ENCODE results near the gene NAA10. TPM values are rescaled to one million over a fixed set of nuclear protein-coding genes. Genes with fewer than 3 reads are reported as not detected.

NAA10 gene
- total RNA-seq, 8 experiments from 2014 or later: 48.3 to 121 (median 71.4) TPM

GRCh38 chrX:153971124-153971449 lies 36.2 kb upstream of the NAA10 start:
- in situ Hi-C loops (cut with MboI; ENCODE audit: low pct_unique_long_range_greater_than_20kb in 2 of 9, low sequenced_read_pairs in 9 of 9, unreplicated experiment in 9 of 9): no loop called here
- ATAC-seq (replicated peaks in 6 of 8): peak; percentile 22 to 50 (median 29)
- H3K4me3 ChIP-seq: peak overlapping the region; percentile 84 to 94 (median 92)
- peaks cover 33 to 36% of the 10 kb centered on the region in 2 donors for H3K4me1 ChIP-seq (replicated peaks in 1 of 2)
- H3K27ac ChIP-seq: peak overlapping the region; percentile 99 to 100
- 0% methylated on average over 8 of the region's 34 CpGs; no CpG with 5 or more reads in 9 of the 10 experiments for WGBS, 10 experiments

DNA sequence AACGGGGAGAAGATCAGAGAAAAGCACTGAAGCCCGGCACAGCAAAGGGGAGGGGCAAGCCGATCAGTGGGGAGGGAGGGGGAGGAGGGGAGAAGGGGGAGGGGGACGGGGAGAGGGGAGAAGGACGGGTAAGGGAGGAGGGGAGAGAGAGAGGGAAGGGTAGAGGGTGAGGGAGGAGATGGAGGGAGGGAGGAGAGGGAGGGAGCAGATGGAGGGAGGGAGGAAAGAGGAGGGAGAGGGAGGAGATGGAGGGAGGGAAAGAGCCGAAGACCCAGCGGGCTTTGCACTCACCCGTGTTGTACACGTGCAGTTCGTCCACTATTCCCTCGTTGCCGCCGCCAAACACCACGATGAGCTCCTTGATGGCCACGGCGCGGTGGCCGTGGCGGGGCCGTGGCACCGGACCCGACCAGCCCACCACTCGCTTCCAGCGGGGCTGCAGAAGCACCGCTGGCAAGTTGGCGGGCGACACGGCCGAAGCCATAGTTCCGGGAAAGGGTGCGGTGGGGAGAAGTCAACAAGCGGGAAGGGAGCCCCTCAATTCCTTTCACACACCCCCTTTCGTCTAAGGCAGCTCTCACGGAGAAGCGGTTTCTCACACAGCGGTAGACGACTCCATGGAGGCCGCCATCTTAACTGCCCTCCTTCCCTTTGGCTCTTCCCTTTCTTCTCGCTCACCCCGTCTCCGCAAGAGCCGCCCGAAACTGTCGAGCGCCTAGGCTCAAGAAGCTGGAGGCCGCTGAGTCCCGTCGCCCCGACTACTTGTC lies 35.7 kb upstream of the NAA10 start:
- Histone ChIP-seq H3K27ac (peak overlapping the region; percentile 99 to 100), H3K4me3 (peak overlapping the region; percentile 84 to 94 (median 92)), H3K4me1 (replicated peaks in 1 of 2) (peaks cover 36 to 37% of the 10 kb centered on the region in 2 donors)
- in situ Hi-C loops (cut with MboI; ENCODE audit: low pct_unique_long_range_greater_than_20kb in 2 of 9, low sequenced_read_pairs in 9 of 9, unreplicated experiment in 9 of 9): no loop called here
- ATAC-seq (replicated peaks in 6 of 8): peak; percentile 1 to 20 (median 8)
- no CpG with 5 or more reads among the region's 49 CpGs for WGBS, 10 experiments

- WGBS, 10 experiments: 22% methylated on average over 3 of the region's 26 CpGs; no CpG with 5 or more reads in 9 of the 10 experiments
- ATAC-seq (replicated peaks in 6 of 8): peak in 5 of 8 experiments; percentile 8 to 18 (median 11)
- Histone ChIP-seq H3K4me3 (peak overlapping the region; percentile 84 to 94 (median 92)), H3K4me1 (replicated peaks in 1 of 2) (peaks cover 36 to 37% of the 10 kb centered on the region in 2 donors), H3K27ac (peak overlapping the region; percentile 87 to 92)
- in situ Hi-C loops (cut with MboI; ENCODE audit: low pct_unique_long_range_greater_than_20kb in 2 of 9, low sequenced_read_pairs in 9 of 9, unreplicated experiment in 9 of 9): no loop called here
Observed at GRCh38 chrX:153969904-153970356, 35.1 kb upstream of the NAA10 start.

DNA sequence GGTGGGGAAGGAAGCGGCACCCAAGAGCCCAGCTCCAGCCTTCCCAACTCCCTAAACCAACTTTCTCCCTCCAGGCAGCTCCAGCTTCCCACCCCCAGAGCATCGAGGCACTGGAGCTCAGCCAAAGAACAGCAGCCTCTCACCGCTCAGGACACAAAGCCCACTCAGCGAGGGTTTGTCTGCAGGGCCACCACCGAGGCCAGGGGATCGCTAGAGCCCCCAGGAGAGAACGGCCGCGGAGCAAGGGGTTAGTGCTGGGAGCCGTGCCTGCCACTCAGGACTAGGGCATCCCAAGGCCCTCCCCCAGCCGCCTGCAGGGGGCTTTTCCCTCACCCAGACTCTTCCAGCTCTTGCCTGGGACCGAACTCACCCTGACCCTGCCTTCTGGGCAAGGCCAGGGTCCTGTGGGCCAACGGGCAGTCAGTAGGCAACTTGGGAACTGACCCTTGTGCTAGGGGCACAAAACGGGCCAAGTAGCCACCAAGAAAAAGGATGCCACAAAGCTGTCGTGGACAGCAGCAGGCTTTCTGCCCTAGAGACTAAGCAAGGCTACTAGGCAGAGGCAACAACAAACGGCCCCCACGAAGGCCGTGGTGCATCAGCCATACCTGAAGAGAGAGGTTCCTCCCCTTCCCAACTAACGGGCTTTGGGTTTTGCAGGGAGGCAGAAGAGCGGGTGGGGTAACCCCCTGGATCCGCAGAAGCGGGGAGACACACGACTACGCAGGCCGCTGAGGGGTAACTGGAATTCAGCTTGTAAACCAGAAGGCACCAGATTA lies 34.5 kb upstream of the NAA10 start:
- ATAC-seq (replicated peaks in 6 of 8): no peak
- peak overlapping the region; percentile 84 to 94 (median 92) for H3K4me3 ChIP-seq
- in situ Hi-C loops (cut with MboI; ENCODE audit: low pct_unique_long_range_greater_than_20kb in 2 of 9, low sequenced_read_pairs in 9 of 9, unreplicated experiment in 9 of 9): no loop called here
- 0 to 32% (median 10%) methylated on average over 1 to 12 of the region's 25 CpGs; no CpG with 5 or more reads in 6 of the 10 experiments for WGBS, 10 experiments
- H3K4me1 ChIP-seq (replicated peaks in 1 of 2): peaks cover 33 to 35% of the 10 kb centered on the region in 2 donors
- H3K27ac ChIP-seq: peak overlapping the region; percentile 87 to 92

DNA sequence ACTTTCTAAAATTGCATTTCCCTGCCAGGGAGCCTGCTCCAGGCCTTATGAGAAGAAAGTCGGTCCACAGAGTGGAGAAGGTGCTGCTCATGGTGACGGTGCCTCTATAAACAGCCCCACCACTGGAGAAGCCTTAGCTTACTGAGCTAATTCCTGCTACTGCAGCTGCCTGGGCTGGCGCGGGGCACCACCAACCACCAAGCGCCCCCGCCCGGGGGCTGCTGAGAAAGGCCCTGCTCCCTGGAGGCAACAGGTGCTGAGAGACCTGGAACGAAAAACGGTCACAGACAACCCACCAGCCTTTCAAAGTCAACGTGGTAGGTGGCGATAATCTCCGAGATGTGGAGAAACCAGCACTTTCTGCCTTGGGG lies 33.9 kb upstream of the NAA10 start:
- Histone ChIP-seq H3K4me1 (replicated peaks in 1 of 2) (peaks cover 28 to 30% of the 10 kb centered on the region in 2 donors), H3K27ac (peak overlapping the region in 1 of 2 donors; percentile 55), H3K4me3 (peak overlapping the region; percentile 84 to 94 (median 92))
- no peak for ATAC-seq (replicated peaks in 6 of 8)
- in situ Hi-C loops (cut with MboI; ENCODE audit: low pct_unique_long_range_greater_than_20kb in 2 of 9, low sequenced_read_pairs in 9 of 9, unreplicated experiment in 9 of 9): no loop called here
- 16 to 60% methylated on average over 1 to 8 of the region's 12 CpGs; no CpG with 5 or more reads in 8 of the 10 experiments for WGBS, 10 experiments

DNA sequence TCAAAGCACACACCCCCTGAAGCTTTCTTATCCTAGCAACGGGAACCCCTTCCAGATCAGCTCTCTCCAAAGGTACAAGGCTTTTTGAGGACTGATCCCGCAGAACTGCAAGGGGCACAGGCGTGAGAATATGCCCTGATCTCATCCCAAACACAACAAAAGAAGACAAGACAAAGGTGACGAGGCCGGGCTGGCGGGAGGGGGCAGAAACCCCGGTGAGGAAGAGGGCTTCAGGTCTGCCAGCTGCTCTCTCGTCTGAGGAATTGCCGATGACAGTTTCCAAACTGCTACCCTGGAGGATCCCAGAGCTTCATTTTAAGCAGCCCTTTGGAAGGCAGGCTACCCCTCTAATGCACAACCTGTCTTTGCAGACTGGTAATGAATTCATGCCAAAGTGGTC lies 33.4 kb upstream of the NAA10 start:
- peak overlapping the region in 1 of 2 donors; percentile 55 for H3K27ac ChIP-seq
- in situ Hi-C loops (cut with MboI; ENCODE audit: low pct_unique_long_range_greater_than_20kb in 2 of 9, low sequenced_read_pairs in 9 of 9, unreplicated experiment in 9 of 9): no loop called here
- peaks cover 24 to 25% of the 10 kb centered on the region in 2 donors for H3K4me1 ChIP-seq (replicated peaks in 1 of 2)
- no peak for ATAC-seq (replicated peaks in 6 of 8)
- WGBS, 10 experiments: 0 to 21% methylated on average over 1 to 5 of the region's 9 CpGs; no CpG with 5 or more reads in 8 of the 10 experiments
- H3K4me3 ChIP-seq: peak overlapping the region; percentile 84 to 94 (median 92)

DNA sequence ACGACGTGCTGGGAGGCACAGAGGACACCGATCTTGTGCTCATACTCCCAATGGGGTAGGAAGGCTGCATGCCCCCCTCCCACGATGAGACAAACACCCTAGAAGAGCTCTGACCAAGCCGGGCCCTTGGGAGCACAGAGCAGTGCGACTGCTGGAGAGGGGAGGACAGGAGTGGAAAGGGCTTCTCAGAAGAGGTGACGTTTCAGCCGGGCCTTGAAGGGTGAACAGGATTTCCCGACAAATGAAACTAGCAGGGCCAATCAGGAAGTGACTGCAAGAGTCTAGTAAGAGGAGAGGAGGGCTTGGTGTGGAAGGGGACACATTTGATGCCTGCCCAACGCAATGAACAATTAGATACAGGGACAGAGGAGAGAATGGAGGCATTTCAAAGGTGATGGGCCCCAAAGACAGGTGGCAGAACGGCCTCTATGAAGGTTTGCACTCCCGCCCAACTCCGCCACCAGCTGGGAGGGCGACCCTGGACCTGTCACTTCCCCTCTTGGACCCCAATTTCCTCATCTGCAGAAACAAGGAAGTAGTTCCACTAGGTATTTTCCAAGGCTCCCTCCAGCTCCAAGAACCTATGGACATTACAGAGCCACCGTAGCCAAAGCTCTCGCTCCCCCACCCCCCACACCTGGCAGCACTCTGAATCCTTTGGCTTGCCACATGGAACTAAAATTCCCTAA lies 32.8 kb upstream of the NAA10 start:
- peak overlapping the region in 1 of 2 donors; percentile 55 for H3K27ac ChIP-seq
- WGBS, 10 experiments: 53 to 100% (median 56%) methylated on average over 2 to 11 of the region's 16 CpGs; no CpG with 5 or more reads in 7 of the 10 experiments
- H3K4me1 ChIP-seq (replicated peaks in 1 of 2): peaks cover 24 to 25% of the 10 kb centered on the region in 2 donors
- in situ Hi-C loops (cut with MboI; ENCODE audit: low pct_unique_long_range_greater_than_20kb in 2 of 9, low sequenced_read_pairs in 9 of 9, unreplicated experiment in 9 of 9): no loop called here
- ATAC-seq (replicated peaks in 6 of 8): no peak
- peak overlapping the region in 4 of 5 donors; percentile 84 to 94 (median 92) for H3K4me3 ChIP-seq

- no peak overlapping the region for H3K4me3 ChIP-seq
- peaks cover 24 to 25% of the 10 kb centered on the region in 2 donors for H3K4me1 ChIP-seq (replicated peaks in 1 of 2)
- 50 to 100% (median 60%) methylated on average over 1 to 4 of the region's 14 CpGs; no CpG with 5 or more reads in 6 of the 10 experiments for WGBS, 10 experiments
- in situ Hi-C loops (cut with MboI; ENCODE audit: low pct_unique_long_range_greater_than_20kb in 2 of 9, low sequenced_read_pairs in 9 of 9, unreplicated experiment in 9 of 9): no loop called here
- no peak overlapping the region for H3K27ac ChIP-seq
- no peak for ATAC-seq (replicated peaks in 6 of 8)
Observed at GRCh38 chrX:153966841-153967535, 32.2 kb upstream of the NAA10 start.

GRCh38 chrX:153966283-153966688 lies 31.4 kb upstream of the NAA10 start:
- H3K27ac ChIP-seq: no peak overlapping the region
- H3K4me3 ChIP-seq: no peak overlapping the region
- 68% methylated on average over 8 of the region's 15 CpGs; no CpG with 5 or more reads in 9 of the 10 experiments for WGBS, 10 experiments
- in situ Hi-C loops (cut with MboI; ENCODE audit: low pct_unique_long_range_greater_than_20kb in 2 of 9, low sequenced_read_pairs in 9 of 9, unreplicated experiment in 9 of 9): no loop called here
- ATAC-seq (replicated peaks in 6 of 8): no peak
- peaks cover 24 to 25% of the 10 kb centered on the region in 2 donors for H3K4me1 ChIP-seq (replicated peaks in 1 of 2)

DNA sequence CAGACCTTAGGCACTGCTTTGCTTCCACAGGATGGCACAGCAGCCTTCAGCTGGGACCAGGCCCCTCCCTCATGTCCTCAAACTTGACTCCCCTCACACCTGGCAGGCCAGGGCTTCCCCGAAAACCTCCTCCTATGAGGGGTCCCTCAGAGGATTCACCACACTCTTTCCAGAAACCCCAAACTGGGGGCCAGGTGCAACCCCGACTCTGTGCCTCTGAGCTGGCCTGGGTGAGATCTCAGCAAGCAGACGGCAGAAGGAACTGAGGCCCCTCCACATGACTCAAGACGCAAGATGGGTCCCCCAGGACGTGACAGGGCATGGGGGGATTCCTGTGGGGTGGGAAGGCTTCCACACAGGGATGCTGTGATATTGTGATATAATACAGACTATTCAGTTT lies 30.6 kb upstream of the NAA10 start:
- WGBS, 10 experiments: no CpG with 5 or more reads among the region's 5 CpGs
- Histone ChIP-seq H3K4me3 (no peak overlapping the region), H3K4me1 (replicated peaks in 1 of 2) (peaks cover 24 to 25% of the 10 kb centered on the region in 2 donors), H3K27ac (no peak overlapping the region)
- in situ Hi-C loops (cut with MboI; ENCODE audit: low pct_unique_long_range_greater_than_20kb in 2 of 9, low sequenced_read_pairs in 9 of 9, unreplicated experiment in 9 of 9): no loop called here
- no peak for ATAC-seq (replicated peaks in 6 of 8)

GRCh38 chrX:153964105-153964504 lies 29.3 kb upstream of the NAA10 start:
- no peak for ATAC-seq (replicated peaks in 6 of 8)

DNA sequence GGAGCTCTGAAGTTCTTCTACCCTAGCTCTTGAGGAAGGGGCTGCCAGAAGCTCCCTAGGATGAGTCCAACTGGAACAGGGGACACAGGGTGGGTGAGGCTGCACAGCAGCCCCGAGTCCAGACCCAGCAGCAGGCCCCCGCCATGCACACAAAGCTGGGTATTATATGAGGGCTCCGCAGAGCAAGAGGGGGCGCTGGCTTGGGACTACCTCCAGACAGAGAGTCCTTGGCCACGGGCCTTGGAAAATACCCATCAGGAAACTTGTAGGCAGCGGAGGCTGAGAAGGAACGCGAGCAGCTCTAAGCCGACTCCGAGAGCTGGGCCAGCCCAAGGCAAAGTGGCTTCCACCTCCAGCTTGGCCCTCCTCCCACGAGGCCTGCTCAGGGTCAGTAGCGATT lies 28.7 kb upstream of the NAA10 start:
- in situ Hi-C loops (cut with MboI; ENCODE audit: low pct_unique_long_range_greater_than_20kb in 2 of 9, low sequenced_read_pairs in 9 of 9, unreplicated experiment in 9 of 9): no loop called here
- H3K27ac ChIP-seq: no peak overlapping the region
- ATAC-seq (replicated peaks in 6 of 8): no peak
- H3K4me3 ChIP-seq: no peak overlapping the region
- 99 to 100% methylated on average over 4 to 10 of the region's 12 CpGs; no CpG with 5 or more reads in 8 of the 10 experiments for WGBS, 10 experiments
- peaks cover 23 to 24% of the 10 kb centered on the region in 2 donors for H3K4me1 ChIP-seq (replicated peaks in 1 of 2)

More at GRCh38 chrX:153964105-153964504, 29.3 kb upstream of the NAA10 start:
- Histone ChIP-seq H3K4me1 (replicated peaks in 1 of 2) (peaks cover 24 to 25% of the 10 kb centered on the region in 2 donors), H3K27ac (no peak overlapping the region), H3K4me3 (no peak overlapping the region)
- 53% methylated on average over 3 of the region's 14 CpGs; no CpG with 5 or more reads in 9 of the 10 experiments for WGBS, 10 experiments
- in situ Hi-C loops (cut with MboI; ENCODE audit: low pct_unique_long_range_greater_than_20kb in 2 of 9, low sequenced_read_pairs in 9 of 9, unreplicated experiment in 9 of 9): no loop called here
